Measurements from ENCODE around the gene KIF14. TPM values are rescaled to one million over a fixed set of nuclear protein-coding genes. Genes with fewer than 3 reads are reported as not detected.

The KIF14 gene
- total RNA-seq, 4 donors from 2014 or later, result 0.20 to 0.30 TPM; not detected in 2

GRCh38 chr1:200550367-200550766, 70.2 kb downstream of the KIF14 start:
- H3K4me3 ChIP-seq, result no peak overlapping the region
- TF ChIP-seq POLR2A (IDR thresholded peaks at IDR 0.05) (no peak), CTCF (IDR thresholded peaks at IDR 0.05) (no peak), EP300 (IDR thresholded peaks at IDR 0.05) (no peak)
- H3K36me3 ChIP-seq, result no peaks in the 10 kb centered on the region

DNA sequence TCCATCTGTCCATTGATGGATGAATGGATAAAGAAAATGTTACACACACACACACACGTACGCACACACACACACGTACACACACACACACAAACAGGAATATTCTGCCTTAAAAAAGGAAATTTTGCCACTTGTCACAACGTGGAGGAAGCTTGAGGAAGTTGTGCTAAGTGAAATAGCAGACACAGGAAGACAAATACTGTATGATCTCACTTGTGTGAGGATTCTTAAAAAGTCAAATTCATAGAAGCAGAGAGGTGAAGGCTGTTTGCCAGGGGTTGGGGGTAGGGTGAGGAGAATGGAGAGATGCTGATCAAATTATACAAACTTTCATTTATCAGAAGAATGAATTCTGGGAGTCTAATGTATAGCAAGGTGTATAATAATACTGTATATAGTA, 73.2 kb downstream of the KIF14 start:
- no peak for DNase-seq (ENCODE audit: low spot score in 2 of 2)
- Histone ChIP-seq H3K9me3 (no peaks in the 10 kb centered on the region), H3K27me3 (no peaks in the 10 kb centered on the region), H3K36me3 (no peaks in the 10 kb centered on the region), H3K4me3 (no peak overlapping the region), H3K4me1 (no peaks in the 10 kb centered on the region), H3K27ac (no peak overlapping the region)
- no peak for TF ChIP-seq POLR2A (IDR thresholded peaks at IDR 0.05)
- no peak for TF ChIP-seq CTCF (IDR thresholded peaks at IDR 0.05)
- TF ChIP-seq EP300 (IDR thresholded peaks at IDR 0.05), result no peak
- WGBS, 2 donors, result 62 to 64% methylated on average over 4 of the region's 4 CpGs

More at GRCh38 chr1:200550367-200550766, 70.2 kb downstream of the KIF14 start:
- Histone ChIP-seq H3K4me1 (no peaks in the 10 kb centered on the region), H3K27ac (no peak overlapping the region), H3K9me3 (no peaks in the 10 kb centered on the region), H3K27me3 (no peaks in the 10 kb centered on the region)
- DNase-seq (ENCODE audit: low spot score in 2 of 2), result no peak

DNA sequence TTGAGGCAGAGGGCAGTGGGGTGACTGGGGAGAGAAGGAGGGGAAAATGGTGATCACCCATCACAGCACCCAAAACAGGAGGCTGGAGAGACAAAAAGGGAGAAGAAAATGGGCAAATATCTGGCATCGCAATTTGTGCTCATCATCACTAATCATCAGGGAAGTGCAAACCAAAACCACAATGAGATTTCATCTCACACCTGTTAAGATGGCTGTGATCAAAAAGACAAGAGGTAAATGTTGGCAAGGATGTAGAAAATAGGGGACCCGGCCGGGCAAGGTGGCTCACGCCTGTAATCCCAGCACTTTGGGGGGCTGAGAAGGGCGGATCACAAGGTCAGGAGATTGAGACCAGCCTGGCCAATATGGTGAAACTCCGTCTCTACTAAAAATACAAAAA, 74.0 kb downstream of the KIF14 start:
- Histone ChIP-seq H3K36me3 (no peaks in the 10 kb centered on the region), H3K4me1 (no peaks in the 10 kb centered on the region), H3K27ac (no peak overlapping the region), H3K9me3 (no peaks in the 10 kb centered on the region), H3K27me3 (no peaks in the 10 kb centered on the region), H3K4me3 (no peak overlapping the region)
- WGBS, 2 donors, result 83 to 88% methylated on average over 6 of the region's 6 CpGs
- no peak for TF ChIP-seq POLR2A (IDR thresholded peaks at IDR 0.05)
- TF ChIP-seq CTCF (IDR thresholded peaks at IDR 0.05), result no peak
- TF ChIP-seq EP300 (IDR thresholded peaks at IDR 0.05), result no peak
- no peak for DNase-seq (ENCODE audit: low spot score in 2 of 2)

DNA sequence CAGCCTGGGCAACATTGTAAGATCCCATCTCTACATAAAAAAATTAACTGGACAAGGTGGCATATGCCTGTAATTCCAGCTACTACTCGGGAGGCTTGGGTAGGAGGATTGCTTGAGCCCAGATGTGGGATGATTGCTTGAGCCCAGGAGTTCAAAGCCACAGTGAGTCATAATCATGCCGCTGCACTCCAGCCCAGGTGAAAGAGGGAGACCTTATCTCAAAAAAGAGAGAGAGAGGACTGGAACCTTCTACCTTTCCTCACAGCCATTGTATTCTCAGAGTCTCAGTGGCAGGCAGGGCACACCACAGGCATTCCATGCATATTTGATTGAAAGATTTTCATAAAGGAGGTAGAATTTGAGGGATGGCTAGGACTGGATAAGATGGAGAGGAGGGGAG, 78.4 kb downstream of the KIF14 start:
- WGBS, 2 donors, result 83 to 86% methylated on average over 2 of the region's 2 CpGs
- DNase-seq (ENCODE audit: low spot score in 2 of 2), result no peak
- Histone ChIP-seq H3K4me1 (no peaks in the 10 kb centered on the region), H3K27me3 (no peaks in the 10 kb centered on the region), H3K36me3 (no peaks in the 10 kb centered on the region), H3K9me3 (no peaks in the 10 kb centered on the region), H3K27ac (no peak overlapping the region), H3K4me3 (no peak overlapping the region)
- no peak for TF ChIP-seq EP300 (IDR thresholded peaks at IDR 0.05)
- no peak for TF ChIP-seq POLR2A (IDR thresholded peaks at IDR 0.05)
- TF ChIP-seq CTCF (IDR thresholded peaks at IDR 0.05), result no peak

DNA sequence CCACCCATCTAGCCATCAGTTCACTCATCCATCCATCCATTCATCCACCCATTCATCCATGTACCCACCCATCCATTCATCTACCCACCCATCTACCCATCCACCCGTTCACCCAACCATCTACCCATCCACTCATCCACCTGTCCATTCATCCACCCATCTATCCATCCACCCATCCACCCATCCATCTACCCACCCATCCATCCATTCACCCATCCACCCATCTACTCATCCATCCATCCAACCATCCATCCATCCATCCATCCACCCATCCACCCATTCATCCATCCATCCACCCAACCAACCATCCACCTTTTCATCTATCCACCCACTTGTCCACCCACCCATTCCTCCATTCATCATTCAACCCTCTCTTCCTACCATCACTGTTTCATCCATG, 80.3 kb downstream of the KIF14 start:
- TF ChIP-seq CTCF (IDR thresholded peaks at IDR 0.05) (no peak), POLR2A (IDR thresholded peaks at IDR 0.05) (no peak), EP300 (IDR thresholded peaks at IDR 0.05) (no peak)
- no peaks in the 10 kb centered on the region for H3K36me3 ChIP-seq
- DNase-seq (ENCODE audit: low spot score in 2 of 2), result no peak
- no peaks in the 10 kb centered on the region for H3K9me3 ChIP-seq
- WGBS, 2 donors, result 87 to 91% methylated on average over 1 of the region's 1 CpG
- no peak overlapping the region for H3K27ac ChIP-seq
- no peaks in the 10 kb centered on the region for H3K27me3 ChIP-seq
- no peaks in the 10 kb centered on the region for H3K4me1 ChIP-seq
- H3K4me3 ChIP-seq, result no peak overlapping the region

Measured in tibial nerve (tissue), 4 donors.